HCT116 (cell line): ENCODE measurements around the gene ZNF562. TPM values are rescaled to one million over a fixed set of nuclear protein-coding genes. Genes with fewer than 3 reads are reported as not detected.
A peak's percentile ranks its signal among the peaks of the same experiment; 100 is the strongest.
"Not testable (repeated sequence)": the region's sequence is repeated elsewhere in the genome, so short reads cannot be mapped to it uniquely, and the experiment has no call there.

Experiments used
- ATAC-seq: fragments of 200-7000 bp; cut with Tn5 transposase; 2 replicates; pipeline ENCODE4 v1.9.1; 2020; ENCODE audit warnings: mild to moderate bottlenecking, moderate library complexity
- BruUV-seq: library from RNA; stranded (reverse); fragments of 400-500 nt; replicated peaks from 2 replicates; lab custom pipeline; 2021; lab: Mats Ljungman, UMichigan
- CTCF ChIA-PET: fragments of 300-600 bp; sonication (Branson Sonifier 250); formaldehyde crosslinking; loops from one replicate; lab custom pipeline; 2021; ENCODE audit warnings: antibody characterized with exemption; lab: Charles Lee
- POLR2A ChIA-PET: fragments of 300-600, 350-600 bp; sonication (Branson Sonifier 250); formaldehyde crosslinking; loops from one replicate; lab custom pipeline; 2021; ENCODE audit warnings: antibody characterized with exemption; lab: Charles Lee
- RAD21 ChIA-PET, 2 experiments: fragments of 300-600 bp; sonication (Branson Sonifier 250); formaldehyde crosslinking; loops; one replicate each; lab custom pipeline; 2023; ENCODE audit warnings: low total read pairs in 2 of 2; ENCODE audit not compliant: uncharacterized antibody in 2 of 2, unreplicated experiment in 2 of 2, low non-redundant PET in 1 of 2; lab: Charles Lee
- DNase-seq: peaks from one replicate; pipeline ENCODE4 v3.0.0-alpha.2; 2010; ENCODE audit warnings: low read depth, low spot score
- H2AFZ ChIP-seq: fragments of 200-600 bp; shearing (Covaris generic), sonication (generic); 2 replicates; pipeline ENCODE4 v1.6.1; 2017; ENCODE audit warnings: low read depth, mixed run types, mixed read lengths, antibody characterized with exemption, low read length; ENCODE audit not compliant: poor library complexity, severe bottlenecking
- H3K27ac ChIP-seq: 2 replicates; pipeline ENCODE4 v1.5.1; 2012; ENCODE audit warnings: low read depth, low read length
- H3K27me3 ChIP-seq: fragments of 200-600 bp; sonication (generic); 2 replicates; pipeline ENCODE4 v1.6.1; 2016; ENCODE audit warnings: mixed run types, low read length, mixed read lengths; ENCODE audit not compliant: insufficient read depth
- H3K36me3 ChIP-seq, 2 experiments: fragments of 200-500 bp in 1 of 2; fragments of 200-600 bp in 1 of 2; sonication (Bioruptor generic) in 1 of 2; sonication (generic) in 1 of 2; 2 replicates each; pipeline versions ENCODE4 v1.5.1 to v1.6.1; 2014 to 2016; ENCODE audit warnings: low read length in 2 of 2, inconsistent platforms in 1 of 2, mixed read lengths in 1 of 2, mixed run types in 1 of 2; ENCODE audit not compliant: insufficient read depth in 2 of 2, control insufficient read depth in 1 of 2
- H3K4me1 ChIP-seq, 2 experiments: fragments of 200-600 bp in 1 of 2; sonication (generic) in 1 of 2; 2 replicates each; pipeline versions ENCODE4 v1.5.1 to v1.6.1; 2012 to 2017; ENCODE audit warnings: low read length in 2 of 2, inconsistent platforms in 1 of 2, mild to moderate bottlenecking in 1 of 2, mixed read lengths in 1 of 2, mixed run types in 1 of 2, moderate library complexity in 1 of 2; ENCODE audit not compliant: insufficient read depth in 2 of 2, control insufficient read depth in 1 of 2
- H3K4me2 ChIP-seq: fragments of 200-600 bp; sonication (generic); 2 replicates; pipeline ENCODE4 v1.6.1; 2017; ENCODE audit warnings: mixed run types, low read length, mixed read lengths
- H3K4me3 ChIP-seq, 2 experiments: fragments of 200-600 bp in 1 of 2; sonication (generic) in 1 of 2; replicated peaks in 1 of 2; 2 replicates each; pipeline ENCODE4 v1.5.1; 2011 to 2016; ENCODE audit warnings: low read length in 2 of 2, control low read depth in 1 of 2, low read depth in 1 of 2, mild to moderate bottlenecking in 1 of 2, mixed read lengths in 1 of 2, mixed run types in 1 of 2
- H3K79me2 ChIP-seq: fragments of 200-600 bp; sonication (generic); 2 replicates; pipeline ENCODE4 v1.6.1; 2017; ENCODE audit warnings: mild to moderate bottlenecking, mixed run types, low read length, moderate library complexity, mixed read lengths; ENCODE audit not compliant: insufficient read depth
- H3K9ac ChIP-seq: fragments of 200-600 bp; sonication (generic); 2 replicates; pipeline ENCODE4 v1.6.1; 2016; ENCODE audit warnings: low read length, mixed read lengths
- H3K9me2 ChIP-seq: fragments of 200-600 bp; sonication (generic), shearing (Covaris generic); 2 replicates; pipeline ENCODE4 v1.6.1; 2017; ENCODE audit warnings: mixed run types, mild to moderate bottlenecking, moderate library complexity; ENCODE audit not compliant: insufficient read depth
- H3K9me3 ChIP-seq, 2 experiments: fragments of 200-500 bp in 1 of 2; fragments of 200-600 bp in 1 of 2; sonication (Bioruptor generic) in 1 of 2; sonication (generic) in 1 of 2; 2 replicates each; pipeline ENCODE4 v1.6.1; 2014 to 2017; ENCODE audit warnings: low read length in 2 of 2, mixed read lengths in 2 of 2, inconsistent platforms in 1 of 2, low read depth in 1 of 2, mild to moderate bottlenecking in 1 of 2, mixed run types in 1 of 2, moderate library complexity in 1 of 2; ENCODE audit not compliant: control insufficient read depth in 1 of 2, insufficient read depth in 1 of 2
- H4K20me1 ChIP-seq: fragments of 200-600 bp; sonication (generic), shearing (Covaris generic); 2 replicates; pipeline ENCODE4 v1.6.1; 2017; ENCODE audit warnings: mixed run types, mild to moderate bottlenecking, moderate library complexity; ENCODE audit not compliant: insufficient read depth
- ZFX ChIP-seq: fragments of 450-650 bp; IDR thresholded peaks from 2 replicates; pipeline ENCODE4 v1.6.1; 2017
- intact Hi-C: fragments of 100-400 bp; cut with micrococcal nuclease; formaldehyde crosslinking; loops from 2 replicates; pipeline ENCODE4 v1.10.0; 2022
- total RNA-seq: library from RNA; stranded (reverse); gene quantifications from one replicate; pipeline ENCODE4 v1.2.1, GENCODE V29; 2021; ENCODE audit not compliant: unreplicated experiment

Gene ZNF562
- total RNA-seq, 1 experiment from 2014 or later, result 37.8 TPM

DNA sequence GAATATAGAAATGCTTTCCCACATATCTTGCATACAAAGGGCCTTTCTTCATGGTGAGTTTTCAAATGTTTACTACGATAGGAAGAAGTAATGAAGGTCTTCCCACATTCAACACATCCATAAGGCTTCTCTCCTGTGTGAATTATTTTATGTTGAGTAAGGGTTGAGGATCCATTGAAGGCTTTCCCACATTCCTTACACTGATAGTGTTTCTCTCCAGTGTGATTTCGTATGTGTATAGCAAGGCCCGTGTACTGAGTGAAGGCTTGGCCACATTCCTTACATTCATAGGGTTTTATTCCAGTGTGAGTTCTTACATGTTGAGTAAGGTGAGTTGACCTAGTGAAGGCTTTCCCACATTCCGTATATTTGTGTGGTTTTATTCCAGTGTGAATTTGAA is 15.4 kb upstream of the ZNF562 start:
- intact Hi-C loops, H3K9me3 ChIP-seq, H4K20me1 ChIP-seq, H3K9ac ChIP-seq, H2AFZ ChIP-seq, H3K27me3 ChIP-seq, H3K27ac ChIP-seq, H3K79me2 ChIP-seq, H3K9me2 ChIP-seq, DNase-seq, H3K4me3 ChIP-seq, ATAC-seq, CTCF ChIA-PET, H3K4me2 ChIP-seq, BruUV-seq, POLR2A ChIA-PET, H3K4me1 ChIP-seq, RAD21 ChIA-PET, H3K36me3 ChIP-seq: not testable (repeated sequence)

DNA sequence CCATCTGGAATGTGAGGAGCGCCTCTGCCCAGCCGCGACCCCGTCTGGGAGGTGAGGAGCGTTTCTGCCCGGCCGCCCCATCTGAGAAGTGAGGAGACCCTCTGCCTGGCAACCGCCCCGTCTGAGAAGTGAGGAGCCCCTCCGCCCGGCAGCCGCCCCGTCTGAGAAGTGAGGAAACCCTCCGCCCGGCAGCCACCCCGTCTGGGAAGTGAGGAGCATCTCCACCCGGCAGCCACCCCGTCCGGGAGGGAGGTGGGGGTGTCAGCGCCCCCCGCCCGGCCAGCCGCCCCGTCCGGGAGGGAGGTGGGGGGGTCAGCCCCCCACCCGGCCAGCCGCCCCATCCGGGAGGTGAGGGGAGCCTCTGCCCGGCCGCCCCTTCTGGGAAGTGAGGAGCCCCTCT is 5.1 kb upstream of the ZNF562 start:
- intact Hi-C loops, result loop anchor here (10.0 kb wide), 2 partner anchors 95 to 355 kb away; partner anchors contain the start of genes ZNF121 and ZNF559

GRCh38 chr19:9675358-9675901 is 530 bp upstream of the ZNF562 start:
- POLR2A ChIA-PET, result interaction anchor here (0.7 kb wide), 1 partner anchor 62 kb away, joined by 3 read pairs; no protein-coding TSS in a partner anchor
- RAD21 ChIA-PET, H3K27me3 ChIP-seq, H3K9me2 ChIP-seq, H4K20me1 ChIP-seq, DNase-seq: not testable (repeated sequence)
- H3K4me3 ChIP-seq, result peak overlapping the region; percentile 54 to 72
- intact Hi-C loops, result loop anchor here (10.0 kb wide), 2 partner anchors 91 to 351 kb away; partner anchors contain the start of genes ZNF121 and ZNF559
- peak overlapping the region; percentile 31 for H2AFZ ChIP-seq
- CTCF ChIA-PET, result interaction anchor here (1.1 kb wide), 1 partner anchor 49 kb away, joined by 3 read pairs; no protein-coding TSS in a partner anchor
- peaks cover 2 to 12% of the 10 kb centered on the region in 2 experiments; a peak in 1 of 4 replicates for H3K4me1 ChIP-seq
- peak overlapping the region; percentile 95 for H3K27ac ChIP-seq
- peaks cover 5 to 35% of the 10 kb centered on the region in 2 experiments; a peak in 3 of 4 replicates for H3K36me3 ChIP-seq
- TSS peak; percentile 92 for BruUV-seq
- H3K4me2 ChIP-seq, result peak overlapping the region; percentile 85
- peaks cover 42% of the 10 kb centered on the region for H3K79me2 ChIP-seq
- peak overlapping the region; percentile 78 for H3K9ac ChIP-seq
- TF ChIP-seq ZFX, result 0 out of 2 replicates have a peak, but pooled peaks have one; percentile 39
- H3K9me3 ChIP-seq, result peaks cover 18 to 24% of the 10 kb centered on the region in 2 experiments; a peak in 3 of 4 replicates
- ATAC-seq, result peak; percentile 87

More for the DNA sequence above, 5.1 kb upstream of the ZNF562 start:
- ATAC-seq, BruUV-seq, CTCF ChIA-PET, H2AFZ ChIP-seq, H4K20me1 ChIP-seq, H3K4me1 ChIP-seq, H3K27ac ChIP-seq, RAD21 ChIA-PET, H3K9me2 ChIP-seq, H3K27me3 ChIP-seq, H3K9me3 ChIP-seq, DNase-seq, H3K79me2 ChIP-seq, H3K4me2 ChIP-seq, H3K9ac ChIP-seq, H3K36me3 ChIP-seq, H3K4me3 ChIP-seq, POLR2A ChIA-PET: not testable (repeated sequence)
